ENCODE measurements around the gene TBC1D8.
"Not testable (repeated sequence)": the region's sequence is repeated elsewhere in the genome, so short reads cannot be mapped to it uniquely, and the experiment has no call there.

Gene TBC1D8

DNA sequence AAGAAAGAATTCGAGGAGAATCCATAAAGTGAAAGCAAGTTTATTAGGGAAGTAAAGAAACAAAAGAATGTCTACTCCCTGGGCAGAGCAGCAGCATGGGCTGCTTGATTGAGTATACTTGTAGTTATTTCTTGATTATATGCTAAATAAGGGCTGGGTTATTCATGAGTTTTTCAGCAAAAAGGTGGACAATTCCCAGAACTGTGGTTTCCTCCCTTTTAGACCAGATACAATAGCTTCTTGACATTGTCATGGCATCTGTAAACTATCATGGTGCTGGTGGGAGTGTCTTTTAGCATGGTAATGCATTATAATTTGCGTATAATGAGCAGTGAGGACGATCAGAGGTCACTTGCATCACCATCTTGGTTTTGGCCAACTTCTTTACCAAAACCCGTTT, 25.6 kb upstream of the TBC1D8 start:
- TF ChIP-seq ZNF274 (IDR thresholded peaks at IDR 0.05; ENCODE audit: low read depth, low read length) = no peak
- H3K4me3 ChIP-seq (ENCODE audit: low read length) = no peak overlapping the region

- H3K4me3 ChIP-seq (ENCODE audit: low read length) = no peak overlapping the region
- no peak for TF ChIP-seq ZNF274 (IDR thresholded peaks at IDR 0.05; ENCODE audit: low read depth, low read length)
Observed at GRCh38 chr2:101175991-101176390, 24.8 kb upstream of the TBC1D8 start.

- TF ChIP-seq ZNF274 (IDR thresholded peaks at IDR 0.05; ENCODE audit: low read depth, low read length) = no peak
- H3K4me3 ChIP-seq (ENCODE audit: low read length) = no peak overlapping the region
Observed at GRCh38 chr2:101173707-101174295, 22.6 kb upstream of the TBC1D8 start.

DNA sequence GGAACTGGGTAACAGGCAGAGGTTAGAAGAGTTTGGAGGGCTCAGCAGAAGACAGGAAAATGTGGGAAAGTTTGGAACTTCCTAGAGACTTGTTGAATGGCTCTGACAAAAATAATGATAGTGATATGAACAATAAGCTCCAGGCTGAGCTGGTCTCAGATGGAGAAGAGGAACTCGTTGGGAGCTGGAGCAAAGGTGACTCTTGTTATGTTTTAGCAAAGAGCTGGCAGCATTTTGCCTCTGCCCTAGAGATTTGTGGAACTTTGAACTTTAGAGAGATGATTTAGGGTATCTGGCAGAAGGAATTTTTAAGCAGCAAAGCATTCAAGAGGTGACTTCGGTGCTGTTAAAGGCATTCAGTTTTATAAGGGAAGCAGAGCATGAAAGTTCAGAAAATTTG, 18.6 kb upstream of the TBC1D8 start:
- H3K4me3 ChIP-seq (ENCODE audit: low read length) = not testable (repeated sequence)

GRCh38 chr2:101168706-101169105, 17.5 kb upstream of the TBC1D8 start:
- no peak overlapping the region for H3K4me3 ChIP-seq (ENCODE audit: low read length)
- no peak for TF ChIP-seq ZNF274 (IDR thresholded peaks at IDR 0.05; ENCODE audit: low read depth, low read length)

DNA sequence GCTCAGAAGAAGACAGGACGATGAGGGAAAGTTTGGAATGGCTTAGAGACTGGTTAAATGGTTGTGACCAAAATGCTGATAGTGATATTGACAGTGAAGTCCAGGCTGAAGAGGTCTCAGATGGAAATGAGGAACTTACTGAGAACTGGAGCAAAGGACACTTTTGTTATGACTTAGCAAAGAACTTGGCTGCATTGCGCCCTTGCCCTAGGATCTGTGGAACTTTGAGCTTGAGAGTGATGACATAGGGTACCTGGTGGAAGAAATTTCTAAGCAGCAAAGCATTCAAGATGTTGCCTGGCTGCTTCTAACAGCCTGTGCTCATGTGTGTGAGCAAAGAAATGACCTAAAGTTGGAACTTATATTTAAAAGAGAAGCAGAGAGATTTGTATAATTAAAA, 16.4 kb upstream of the TBC1D8 start:
- not testable (repeated sequence) for H3K4me3 ChIP-seq (ENCODE audit: low read length)

- no peak overlapping the region for H3K4me3 ChIP-seq (ENCODE audit: low read length)
- TF ChIP-seq ZNF274 (IDR thresholded peaks at IDR 0.05; ENCODE audit: low read depth, low read length) = no peak
Observed at GRCh38 chr2:101164021-101164420, 12.8 kb upstream of the TBC1D8 start.

- H3K4me3 ChIP-seq (ENCODE audit: low read length) = no peak overlapping the region
- no peak for TF ChIP-seq ZNF274 (IDR thresholded peaks at IDR 0.05; ENCODE audit: low read depth, low read length)
Observed at GRCh38 chr2:101162561-101163330, 11.6 kb upstream of the TBC1D8 start.

DNA sequence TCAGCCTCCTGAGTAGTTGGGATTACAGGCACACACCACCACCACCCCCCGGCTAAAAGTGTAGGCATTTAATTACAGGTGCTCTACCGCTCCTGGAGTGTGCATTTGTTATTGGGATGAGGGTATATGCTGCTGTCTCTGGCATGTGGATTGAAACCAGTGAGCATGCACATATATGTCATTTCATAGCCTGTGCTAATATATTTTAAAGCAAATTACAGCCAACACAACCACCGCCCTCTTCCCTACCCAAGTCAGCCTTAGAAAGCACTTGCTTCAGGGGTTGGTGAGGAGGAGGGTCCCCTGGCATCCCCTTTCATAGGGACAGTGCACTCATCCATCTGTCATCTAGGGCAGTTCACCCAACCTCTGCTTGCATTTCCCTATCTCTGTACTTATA, 10.5 kb upstream of the TBC1D8 start:
- no peak overlapping the region for H3K4me3 ChIP-seq (ENCODE audit: low read length)
- no peak for TF ChIP-seq ZNF274 (IDR thresholded peaks at IDR 0.05; ENCODE audit: low read depth, low read length)

DNA sequence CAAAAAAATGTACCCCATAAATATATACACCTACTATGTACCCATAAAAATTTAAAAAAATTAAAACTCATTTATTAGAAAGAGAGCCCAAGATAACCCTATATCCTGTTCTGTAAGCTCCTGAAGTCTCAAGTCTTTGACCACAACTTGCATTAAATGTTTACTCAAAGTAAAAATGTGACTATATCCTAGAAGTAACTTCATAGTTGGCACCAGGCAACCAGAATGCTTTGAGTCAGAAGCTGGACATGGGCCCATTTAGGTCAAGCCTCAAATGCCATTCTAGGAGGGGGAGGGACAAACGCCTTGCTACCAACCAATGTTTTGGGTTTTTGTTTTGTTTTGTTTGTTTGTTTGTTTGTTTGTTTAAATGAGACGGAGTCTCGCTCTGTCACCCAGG, 9.3 kb upstream of the TBC1D8 start:
- no peak for TF ChIP-seq ZNF274 (IDR thresholded peaks at IDR 0.05; ENCODE audit: low read depth, low read length)
- no peak overlapping the region for H3K4me3 ChIP-seq (ENCODE audit: low read length)

GRCh38 chr2:101159526-101159925, 8.3 kb upstream of the TBC1D8 start:
- TF ChIP-seq ZNF274 (IDR thresholded peaks at IDR 0.05; ENCODE audit: low read depth, low read length) = no peak
- H3K4me3 ChIP-seq (ENCODE audit: low read length) = no peak overlapping the region

GRCh38 chr2:101157272-101157671, 6.1 kb upstream of the TBC1D8 start:
- TF ChIP-seq ZNF274 (IDR thresholded peaks at IDR 0.05; ENCODE audit: low read depth, low read length) = no peak
- no peak overlapping the region for H3K4me3 ChIP-seq (ENCODE audit: low read length)

- no peak overlapping the region for H3K4me3 ChIP-seq (ENCODE audit: low read length)
- TF ChIP-seq ZNF274 (IDR thresholded peaks at IDR 0.05; ENCODE audit: low read depth, low read length) = no peak
Observed at GRCh38 chr2:101153787-101154186, 2.6 kb upstream of the TBC1D8 start.

- H3K4me3 ChIP-seq (ENCODE audit: low read length) = no peak overlapping the region
- no peak for TF ChIP-seq ZNF274 (IDR thresholded peaks at IDR 0.05; ENCODE audit: low read depth, low read length)
Observed at GRCh38 chr2:101153077-101153707, 2.0 kb upstream of the TBC1D8 start.
